K562 (cell line): ENCODE measurements around the gene CCNL2. TPM values are rescaled to one million over a fixed set of nuclear protein-coding genes. Genes with fewer than 3 reads are reported as not detected.

Experiments used
- CBX8 ChIP-seq: fragments of 200-600 bp; sonication (generic); IDR thresholded peaks from 2 replicates; pipeline ENCODE4 v1.6.1; 2012; ENCODE audit warnings: borderline replicate concordance, mixed run types, low read depth, mild to moderate bottlenecking, moderate library complexity, mixed read lengths, low read length, control low read depth, inconsistent platforms; ENCODE audit not compliant: poor library complexity, severe bottlenecking; ENCODE audit errors: extremely low read depth
- CTBP1 ChIP-seq: fragments of 450-650 bp; IDR thresholded peaks from 2 replicates; pipeline ENCODE4 v1.6.1; 2016; ENCODE audit warnings: borderline replicate concordance
- E2F4 ChIP-seq: sonication (generic); formaldehyde crosslinking; IDR thresholded peaks from 2 replicates; pipeline ENCODE4 v1.8.0; 2022; ENCODE audit warnings: mild to moderate bottlenecking, low read depth, missing genetic modification reagents
- GTF2A2 ChIP-seq: IDR thresholded peaks from 2 replicates; pipeline ENCODE4 v1.6.1; 2016; ENCODE audit warnings: mild to moderate bottlenecking, missing genetic modification characterization, missing compliant biosample characterization
- HDGF ChIP-seq: fragments of 450-650 bp; IDR thresholded peaks from 2 replicates; pipeline ENCODE4 v1.6.1; 2016
- KLF1 ChIP-seq: fragments of 450-650 bp; IDR thresholded peaks from 2 replicates; pipeline ENCODE4 v1.6.1; 2016; ENCODE audit warnings: missing genetic modification characterization, missing compliant biosample characterization
- MED1 ChIP-seq: sonication (generic); formaldehyde crosslinking; IDR thresholded peaks from 2 replicates; pipeline ENCODE4 v1.8.1; 2023; ENCODE audit warnings: missing genetic modification reagents, borderline replicate concordance
- MTA1 ChIP-seq: fragments of 450-650 bp; IDR thresholded peaks from 2 replicates; pipeline ENCODE4 v1.6.1; 2017; ENCODE audit warnings: borderline replicate concordance
- MTF1 ChIP-seq: fragments of 250-450 bp; sonication (Bioruptor Pico); IDR thresholded peaks from 2 replicates; pipeline ENCODE4 v1.9.0; 2021; ENCODE audit warnings: moderate library complexity, mild to moderate bottlenecking, inconsistent platforms, borderline replicate concordance
- MXD1 ChIP-seq: fragments of 250-450 bp; sonication (Bioruptor Pico); IDR thresholded peaks from 2 replicates; pipeline ENCODE4 v1.8.0; 2021; ENCODE audit warnings: borderline replicate concordance, mild to moderate bottlenecking, moderate library complexity; ENCODE audit not compliant: poor library complexity, severe bottlenecking
- NBN ChIP-seq: fragments of 450-650 bp; IDR thresholded peaks from 2 replicates; pipeline ENCODE4 v1.6.1; 2016; ENCODE audit warnings: low read depth, mild to moderate bottlenecking
- NCOA1 ChIP-seq: fragments of 450-650 bp; IDR thresholded peaks from 2 replicates; pipeline ENCODE4 v1.6.1; 2016; ENCODE audit warnings: low read depth
- NR2C1 ChIP-seq, 2 experiments: fragments of 450-650 bp; IDR thresholded peaks; 2 replicates each; pipeline ENCODE4 v1.6.1; 2017; ENCODE audit warnings: mild to moderate bottlenecking in 2 of 2, antibody characterized with exemption in 1 of 2, inconsistent platforms in 1 of 2, missing compliant biosample characterization in 1 of 2, missing genetic modification characterization in 1 of 2
- PHB ChIP-seq: fragments of 250-450 bp; sonication (Bioruptor Pico); IDR thresholded peaks from 2 replicates; pipeline ENCODE4 v1.5.0; 2021
- PYGO2 ChIP-seq: fragments of 450-650 bp; IDR thresholded peaks from 2 replicates; pipeline ENCODE4 v1.6.1; 2016; ENCODE audit warnings: mild to moderate bottlenecking, missing genetic modification characterization, moderate library complexity, missing compliant biosample characterization
- TCF15 ChIP-seq: fragments of 250-450 bp; sonication (Bioruptor Pico); IDR thresholded peaks from 2 replicates; pipeline ENCODE4 v1.8.0; 2022; ENCODE audit warnings: moderate library complexity, mild to moderate bottlenecking, inconsistent platforms
- XRCC4 ChIP-seq: IDR thresholded peaks from one replicate; pipeline ENCODE4 v1.6.1; 2011; ENCODE audit not compliant: insufficient read depth, insufficient read length; ENCODE audit errors: extremely low read depth
- ZBTB7A ChIP-seq: IDR thresholded peaks from 2 replicates; pipeline ENCODE4 v1.6.1; 2011; ENCODE audit warnings: low read depth, mild to moderate bottlenecking, low read length, moderate library complexity, borderline replicate concordance; ENCODE audit not compliant: control insufficient read depth
- ZEB2 ChIP-seq: fragments of 450-650 bp; IDR thresholded peaks from 2 replicates; pipeline ENCODE4 v1.6.1; 2016
- ZNF175 ChIP-seq: fragments of 200-800 bp; sonication (Bioruptor generic); IDR thresholded peaks from 2 replicates; pipeline ENCODE4 v1.6.1; 2016; ENCODE audit warnings: low read depth, mild to moderate bottlenecking, missing genetic modification characterization, missing compliant biosample characterization
- ZNF347 ChIP-seq: fragments of 450-650 bp; formaldehyde crosslinking; IDR thresholded peaks from 2 replicates; pipeline ENCODE4 v1.4.0; 2020; ENCODE audit warnings: low read depth, mild to moderate bottlenecking, moderate library complexity
- ZNF511 ChIP-seq: sonication (generic); formaldehyde crosslinking; IDR thresholded peaks from 2 replicates; pipeline ENCODE4 v1.8.0; 2022; ENCODE audit warnings: mild to moderate bottlenecking, missing genetic modification reagents
- ZNF589 ChIP-seq: fragments of 200-800 bp; sonication (Bioruptor generic); IDR thresholded peaks from 2 replicates; pipeline ENCODE4 v1.6.1; 2016; ENCODE audit warnings: low read depth, missing genetic modification characterization, missing compliant biosample characterization
- polyA plus RNA-seq, 8 experiments: library from polyadenylated mRNA; depleted of rRNA in 4 of 8; stranded (reverse) in 5 of 8; unstranded in 3 of 8; fragments of >200 nt; fragmentation: Nextera tagmentation in 2 of 8; fragmentation: Illumina TruSeq in 1 of 8; extraction: Ambion mirVana in 2 of 8; extraction: Trizol in 1 of 8; gene quantifications; 2 replicates each; pipeline versions ENCODE4 v1.2.1 to v1.2.3, GENCODE V29; 2011 to 2014; ENCODE audit warnings: inconsistent platforms in 1 of 8, missing spikeins in 1 of 8
- total RNA-seq, 7 experiments: library from RNA; depleted of rRNA in 6 of 7; stranded (reverse); fragments of >200 nt in 6 of 7; fragmentation: Illumina TruSeq in 2 of 7; extraction: Trizol in 2 of 7; gene quantifications; 2 replicates each; pipeline versions ENCODE4 v1.2.1 to v1.2.3, GENCODE V29; 2011 to 2021; ENCODE audit warnings: low replicate concordance in 1 of 7
- TF ChIP-seq, protein P1 (sequence below): sonication (generic); formaldehyde crosslinking; IDR thresholded peaks from 2 replicates; pipeline ENCODE4 v1.4.0; 2020; ENCODE audit warnings: mild to moderate bottlenecking, missing genetic modification reagents

The CCNL2 gene
- total and polyA plus RNA-seq, 9 of the 15 experiments (the other 6 are each of a cell fraction or from before 2014, with no cell fraction given) = 2.8 to 287 (median 94.5) TPM

GRCh38 chr1:1422465-1423244, 23.5 kb upstream of the CCNL2 start (continued):
- TF ChIP-seq, protein P1, sequence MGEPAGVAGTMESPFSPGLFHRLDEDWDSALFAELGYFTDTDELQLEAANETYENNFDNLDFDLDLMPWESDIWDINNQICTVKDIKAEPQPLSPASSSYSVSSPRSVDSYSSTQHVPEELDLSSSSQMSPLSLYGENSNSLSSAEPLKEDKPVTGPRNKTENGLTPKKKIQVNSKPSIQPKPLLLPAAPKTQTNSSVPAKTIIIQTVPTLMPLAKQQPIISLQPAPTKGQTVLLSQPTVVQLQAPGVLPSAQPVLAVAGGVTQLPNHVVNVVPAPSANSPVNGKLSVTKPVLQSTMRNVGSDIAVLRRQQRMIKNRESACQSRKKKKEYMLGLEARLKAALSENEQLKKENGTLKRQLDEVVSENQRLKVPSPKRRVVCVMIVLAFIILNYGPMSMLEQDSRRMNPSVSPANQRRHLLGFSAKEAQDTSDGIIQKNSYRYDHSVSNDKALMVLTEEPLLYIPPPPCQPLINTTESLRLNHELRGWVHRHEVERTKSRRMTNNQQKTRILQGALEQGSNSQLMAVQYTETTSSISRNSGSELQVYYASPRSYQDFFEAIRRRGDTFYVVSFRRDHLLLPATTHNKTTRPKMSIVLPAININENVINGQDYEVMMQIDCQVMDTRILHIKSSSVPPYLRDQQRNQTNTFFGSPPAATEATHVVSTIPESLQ (CRISPR knock-in tag) = no peak
- TF ChIP-seq XRCC4 (no peak), E2F4 (CRISPR knock-in tag) (no peak), MTF1 (CRISPR knock-in tag) (no peak), ZNF347 (CRISPR knock-in tag) (0 out of 2 replicates have a peak, but pooled peaks have one; percentile 44), ZBTB7A (no peak), ZNF589 (CRISPR knock-in tag) (0 out of 2 replicates have a peak, but pooled peaks have one; percentile 47), HDGF (no peak), NR2C1 (IDR thresholded peaks at IDR 0.05) (no peak), NR2C1 (tag; IDR thresholded peaks at IDR 0.05) (peak; percentile 87), MTA1 (no peak), ZNF175 (CRISPR knock-in tag) (peak; percentile 89), CTBP1 (0 out of 2 replicates have a peak, but pooled peaks have one; percentile 15), NBN (no peak), PYGO2 (tag) (peak; percentile 86; the same call in 1 of the 2 replicates), KLF1 (tag) (peak; percentile 79), MXD1 (no peak), GTF2A2 (tag) (peak; percentile 74), ZEB2 (no peak), NCOA1 (no peak), MED1 (CRISPR knock-in tag) (no peak), TCF15 (CRISPR knock-in tag) (0 out of 2 replicates have a peak, but pooled peaks have one; percentile 74), ZNF511 (no peak), CBX8 (no peak), PHB (CRISPR knock-in tag) (no peak)
